Tibial nerve (tissue), 4 donors: Measurements from ENCODE around the gene ASIC4. TPM values are rescaled to one million over a fixed set of nuclear protein-coding genes. Genes with fewer than 3 reads are reported as not detected.

Experiments
- DNase-seq, 2 donors: peaks; one replicate each; pipeline ENCODE4 v3.0.0-alpha.2; 2019; ENCODE audit warnings: low spot score in 2 of 2
- H3K27ac ChIP-seq, 4 donors: fragments of 200-600 bp; sonication (generic) in 3 of 4; one replicate each; pipeline ENCODE4 v1.5.1; 2017 to 2019; ENCODE audit warnings: mild to moderate bottlenecking in 1 of 4
- H3K27me3 ChIP-seq, 2 donors: fragments of 200-600 bp; sonication (generic) in 1 of 2; one replicate each; pipeline versions ENCODE4 v1.5.1 to v1.6.0; 2017 to 2019
- H3K36me3 ChIP-seq, 3 donors: fragments of 200-600 bp; sonication (generic); one replicate each; pipeline ENCODE4 v1.5.1; 2018 to 2019
- H3K4me1 ChIP-seq, 4 donors: fragments of 200-600 bp; sonication (generic) in 3 of 4; one replicate each; pipeline ENCODE4 v1.5.1; 2017 to 2019
- H3K4me3 ChIP-seq, 4 donors: fragments of 200-600 bp; sonication (generic) in 3 of 4; one replicate each; pipeline ENCODE4 v1.5.1; 2017 to 2019; ENCODE audit warnings: mild to moderate bottlenecking in 1 of 4, moderate library complexity in 1 of 4
- H3K9me3 ChIP-seq, 4 donors: fragments of 200-600 bp; sonication (generic) in 3 of 4; one replicate each; pipeline ENCODE4 v1.5.1; 2017 to 2019
- CTCF ChIP-seq, 5 experiments: fragments of 200-600 bp in 3 of 5; fragments of 450-650 bp in 2 of 5; sonication (generic) in 3 of 5; IDR thresholded peaks; one replicate each; pipeline ENCODE4 v1.5.1; 2016 to 2019; ENCODE audit warnings: antibody characterized with exemption in 5 of 5, mild to moderate bottlenecking in 3 of 5, moderate library complexity in 2 of 5
- EP300 ChIP-seq, 2 donors: sonication (generic); formaldehyde crosslinking; IDR thresholded peaks; one replicate each; pipeline ENCODE4 v1.6.1; 2017; ENCODE audit warnings: antibody characterized with exemption in 2 of 2, mild to moderate bottlenecking in 1 of 2
- POLR2A ChIP-seq, 2 donors: fragments of 450-650 bp; IDR thresholded peaks; one replicate each; pipeline ENCODE4 v1.6.1; 2017; ENCODE audit warnings: antibody characterized with exemption in 2 of 2, mild to moderate bottlenecking in 2 of 2, moderate library complexity in 2 of 2
- WGBS, 2 donors: methylation state at CpG; one replicate each; pipeline ENCODE4 v1.1.5; 2018; 5-methylcytosine and 5-hydroxymethylcytosine counted together
- total RNA-seq, 4 donors: library from RNA; depleted of rRNA; stranded (reverse); fragments of >200 nt; gene quantifications; one replicate each; pipeline ENCODE4 v1.1.0, GENCODE V29; 2016

Gene ASIC4
- total RNA-seq, 4 donors from 2014 or later, result 0.42 to 3.0 TPM; not detected in 2

GRCh38 chr2:219523031-219523671, 8.9 kb downstream of the ASIC4 start:
- peak overlapping the region in 2 of 4 donors; percentile 1 to 39 for H3K4me3 ChIP-seq
- H3K27me3 ChIP-seq, result peaks cover 0 to 86% of the 10 kb centered on the region in 2 donors
- no peak overlapping the region for H3K27ac ChIP-seq
- TF ChIP-seq CTCF (IDR thresholded peaks at IDR 0.05) (no peak), POLR2A (IDR thresholded peaks at IDR 0.05) (no peak), EP300 (IDR thresholded peaks at IDR 0.05) (no peak)
- peaks cover 0 to 27% (median 11%) of the 10 kb centered on the region in 4 donors for H3K4me1 ChIP-seq
- WGBS, 2 donors, result 35 to 52% methylated on average over 15 to 22 of the region's 24 CpGs
- DNase-seq, result no peak
- H3K9me3 ChIP-seq, result no peaks in the 10 kb centered on the region
- no peaks in the 10 kb centered on the region for H3K36me3 ChIP-seq

- Histone ChIP-seq H3K27me3 (peaks cover 0 to 97% of the 10 kb centered on the region in 2 donors), H3K4me1 (peaks cover 0 to 29% (median 11%) of the 10 kb centered on the region in 4 donors), H3K4me3 (no peak overlapping the region), H3K9me3 (no peaks in the 10 kb centered on the region), H3K27ac (no peak overlapping the region), H3K36me3 (no peaks in the 10 kb centered on the region)
- WGBS, 2 donors, result 93 to 98% methylated on average over 2 of the region's 2 CpGs
- DNase-seq, result no peak
- no peak for TF ChIP-seq CTCF (IDR thresholded peaks at IDR 0.05)
Measured at GRCh38 chr2:219524817-219525216, 10.5 kb downstream of the ASIC4 start.

- Histone ChIP-seq H3K4me1 (peaks cover 0 to 36% (median 11%) of the 10 kb centered on the region in 4 donors), H3K4me3 (no peak overlapping the region), H3K36me3 (no peaks in the 10 kb centered on the region), H3K9me3 (no peaks in the 10 kb centered on the region), H3K27ac (no peak overlapping the region), H3K27me3 (peaks cover 0 to 92% of the 10 kb centered on the region in 2 donors)
- WGBS, 2 donors, result 66% methylated on average over 9 of the region's 9 CpGs
- TF ChIP-seq EP300 (IDR thresholded peaks at IDR 0.05) (no peak), POLR2A (IDR thresholded peaks at IDR 0.05) (no peak), CTCF (IDR thresholded peaks at IDR 0.05) (no peak)
- DNase-seq, result no peak
Measured at GRCh38 chr2:219525533-219526232, 11.4 kb downstream of the ASIC4 start.

- peaks cover 0 to 84% of the 10 kb centered on the region in 2 donors for H3K27me3 ChIP-seq
- H3K9me3 ChIP-seq, result no peaks in the 10 kb centered on the region
- no peak overlapping the region for H3K27ac ChIP-seq
- no peak for DNase-seq
- peaks cover 0 to 30% (median 11%) of the 10 kb centered on the region in 4 donors for H3K4me1 ChIP-seq
- no peaks in the 10 kb centered on the region for H3K36me3 ChIP-seq
- TF ChIP-seq CTCF (IDR thresholded peaks at IDR 0.05), result no peak
- TF ChIP-seq EP300 (IDR thresholded peaks at IDR 0.05), result no peak
- TF ChIP-seq POLR2A (IDR thresholded peaks at IDR 0.05), result no peak
- no peak overlapping the region for H3K4me3 ChIP-seq
- 67 to 68% methylated on average over 10 of the region's 11 CpGs for WGBS, 2 donors
Measured at GRCh38 chr2:219526320-219527075, 12.2 kb downstream of the ASIC4 start.

- DNase-seq, result no peak
- no peak overlapping the region for H3K27ac ChIP-seq
- H3K27me3 ChIP-seq, result peaks cover 0 to 79% of the 10 kb centered on the region in 2 donors
- TF ChIP-seq CTCF (IDR thresholded peaks at IDR 0.05), result no peak
- TF ChIP-seq POLR2A (IDR thresholded peaks at IDR 0.05), result no peak
- no peak for TF ChIP-seq EP300 (IDR thresholded peaks at IDR 0.05)
- H3K9me3 ChIP-seq, result no peaks in the 10 kb centered on the region
- no peaks in the 10 kb centered on the region for H3K36me3 ChIP-seq
- peaks cover 0 to 24% (median 11%) of the 10 kb centered on the region in 4 donors for H3K4me1 ChIP-seq
- WGBS, 2 donors, result 44 to 61% methylated on average over 6 of the region's 6 CpGs
- H3K4me3 ChIP-seq, result no peak overlapping the region
Measured at GRCh38 chr2:219527076-219527394, 12.8 kb downstream of the ASIC4 start.
